Thoracic aorta (tissue), 2 donors: ENCODE measurements around the gene SLC7A6. TPM values are rescaled to one million over a fixed set of nuclear protein-coding genes. Genes with fewer than 3 reads are reported as not detected.

Experiments used
- ATAC-seq: fragments of 150-250 bp; one replicate; pipeline ENCODE4 v1.8.0; 2017; ENCODE audit warnings: low read depth; ENCODE audit not compliant: insufficient number of reproducible peaks, low FRiP score
- DNase-seq: peaks from one replicate; pipeline ENCODE4 v3.0.0-alpha.2; 2020; ENCODE audit warnings: low spot score
- H3K27ac ChIP-seq, 2 donors: fragments of 200-600 bp; sonication (generic); 1 replicate in 1 of 2; 2 replicates in 1 of 2; pipeline ENCODE4 v1.5.1; 2016; ENCODE audit warnings: mild to moderate bottlenecking in 2 of 2, moderate library complexity in 2 of 2
- H3K27me3 ChIP-seq: fragments of 200-600 bp; sonication (generic); replicated peaks from 2 replicates; pipeline ENCODE4 v1.6.0; 2016; ENCODE audit warnings: mild to moderate bottlenecking; ENCODE audit not compliant: insufficient read depth
- H3K36me3 ChIP-seq: fragments of 200-600 bp; sonication (generic); one replicate; pipeline ENCODE4 v1.5.1; 2016
- H3K4me1 ChIP-seq, 2 donors: fragments of 200-600 bp; sonication (generic); 1 replicate in 1 of 2; 2 replicates in 1 of 2; pipeline versions ENCODE4 v1.5.1 to v1.6.0; 2016; ENCODE audit warnings: low read depth in 2 of 2, mild to moderate bottlenecking in 1 of 2; ENCODE audit not compliant: control insufficient read depth in 1 of 2
- H3K4me3 ChIP-seq: fragments of 200-600 bp; sonication (generic); 2 replicates; pipeline ENCODE4 v1.5.1; 2016; ENCODE audit warnings: mild to moderate bottlenecking
- H3K9me3 ChIP-seq: fragments of 200-600 bp; sonication (generic); 2 replicates; pipeline ENCODE4 v1.5.1; 2016
- total RNA-seq, 2 donors: library from RNA; depleted of rRNA; stranded (reverse); fragments of >200 nt; gene quantifications; one replicate each; pipeline versions ENCODE4 v1.1.0 to v1.2.3, GENCODE V29; 2016
- TF ChIP-seq, protein P1 (sequence below): fragments of 200-600 bp; sonication (generic); IDR thresholded peaks from one replicate; pipeline ENCODE4 v1.5.1; 2019; ENCODE audit warnings: antibody characterized with exemption

Gene SLC7A6
- total RNA-seq, 2 donors from 2014 or later, result 92.1 to 125 TPM

- peaks cover 48% of the 10 kb centered on the region for H3K36me3 ChIP-seq
- no peak overlapping the region for H3K4me3 ChIP-seq
- TF ChIP-seq, protein P1, sequence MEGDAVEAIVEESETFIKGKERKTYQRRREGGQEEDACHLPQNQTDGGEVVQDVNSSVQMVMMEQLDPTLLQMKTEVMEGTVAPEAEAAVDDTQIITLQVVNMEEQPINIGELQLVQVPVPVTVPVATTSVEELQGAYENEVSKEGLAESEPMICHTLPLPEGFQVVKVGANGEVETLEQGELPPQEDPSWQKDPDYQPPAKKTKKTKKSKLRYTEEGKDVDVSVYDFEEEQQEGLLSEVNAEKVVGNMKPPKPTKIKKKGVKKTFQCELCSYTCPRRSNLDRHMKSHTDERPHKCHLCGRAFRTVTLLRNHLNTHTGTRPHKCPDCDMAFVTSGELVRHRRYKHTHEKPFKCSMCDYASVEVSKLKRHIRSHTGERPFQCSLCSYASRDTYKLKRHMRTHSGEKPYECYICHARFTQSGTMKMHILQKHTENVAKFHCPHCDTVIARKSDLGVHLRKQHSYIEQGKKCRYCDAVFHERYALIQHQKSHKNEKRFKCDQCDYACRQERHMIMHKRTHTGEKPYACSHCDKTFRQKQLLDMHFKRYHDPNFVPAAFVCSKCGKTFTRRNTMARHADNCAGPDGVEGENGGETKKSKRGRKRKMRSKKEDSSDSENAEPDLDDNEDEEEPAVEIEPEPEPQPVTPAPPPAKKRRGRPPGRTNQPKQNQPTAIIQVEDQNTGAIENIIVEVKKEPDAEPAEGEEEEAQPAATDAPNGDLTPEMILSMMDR, result no peak
- ATAC-seq (no peak), DNase-seq (no peak)
- peak overlapping the region; percentile 88 to 99 for H3K27ac ChIP-seq
- H3K4me1 ChIP-seq, result peaks cover 13 to 31% of the 10 kb centered on the region in 2 donors
- H3K9me3 ChIP-seq, result no peaks in the 10 kb centered on the region
- no peaks in the 10 kb centered on the region for H3K27me3 ChIP-seq
These were observed 6.9 kb upstream of the SLC7A6 start for GRCh38 chr16:68257251-68257905.

GRCh38 chr16:68257906-68258800 is 6.2 kb upstream of the SLC7A6 start:
- Histone ChIP-seq H3K36me3 (peaks cover 41% of the 10 kb centered on the region), H3K27me3 (no peaks in the 10 kb centered on the region), H3K4me3 (no peak overlapping the region), H3K4me1 (peaks cover 9 to 23% of the 10 kb centered on the region in 2 donors), H3K27ac (peak overlapping the region; percentile 88 to 99), H3K9me3 (no peaks in the 10 kb centered on the region)
- DNase-seq (no peak), ATAC-seq (peak; percentile 43)
- TF ChIP-seq, protein P1, result no peak

GRCh38 chr16:68259007-68259825 is 5.1 kb upstream of the SLC7A6 start:
- ATAC-seq (no peak), DNase-seq (no peak)
- TF ChIP-seq, protein P1, result no peak
- H3K36me3 ChIP-seq, result peaks cover 33% of the 10 kb centered on the region
- H3K27ac ChIP-seq, result peak overlapping the region; percentile 88 to 99
- H3K4me3 ChIP-seq, result no peak overlapping the region
- no peaks in the 10 kb centered on the region for H3K27me3 ChIP-seq
- peaks cover 12 to 29% of the 10 kb centered on the region in 2 donors for H3K4me1 ChIP-seq
- no peaks in the 10 kb centered on the region for H3K9me3 ChIP-seq

DNA sequence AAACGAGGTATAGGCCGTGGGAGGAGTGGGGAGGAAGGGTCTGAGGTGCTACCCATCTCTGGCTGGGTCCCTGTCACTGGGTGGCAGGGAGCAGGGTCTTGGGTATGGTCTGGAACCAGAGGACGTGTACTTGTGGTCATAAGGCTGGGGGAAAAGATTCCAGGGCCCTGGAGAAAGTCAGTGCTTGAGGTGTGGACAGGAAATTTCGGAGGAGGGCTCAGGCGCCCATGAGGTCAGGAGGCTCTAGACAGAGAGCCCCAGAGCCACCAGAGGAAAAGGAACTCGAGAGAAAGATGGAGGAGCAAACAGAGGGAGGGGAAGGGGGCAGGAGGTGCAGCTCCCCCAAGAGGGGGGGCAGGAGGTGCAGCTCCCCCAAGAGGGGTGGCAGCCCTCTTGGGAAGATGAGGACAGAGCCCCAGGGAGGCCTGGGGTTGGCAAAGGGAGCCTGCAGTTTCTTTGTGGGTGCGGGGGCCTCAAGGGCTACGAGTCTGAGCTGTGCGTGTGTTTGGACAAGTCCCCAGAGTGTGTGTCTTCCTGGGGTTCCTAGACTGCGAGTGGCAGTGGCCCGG is 683 bp upstream of the SLC7A6 start:
- peak overlapping the region; percentile 90 for H3K4me3 ChIP-seq
- peaks cover 14% of the 10 kb centered on the region for H3K36me3 ChIP-seq
- TF ChIP-seq, protein P1, result no peak
- no peak for ATAC-seq
- H3K27ac ChIP-seq, result peak overlapping the region; percentile 97 to 98
- no peaks in the 10 kb centered on the region for H3K27me3 ChIP-seq
- peaks cover 13 to 36% of the 10 kb centered on the region in 2 donors for H3K4me1 ChIP-seq
- DNase-seq, result no peak
- H3K9me3 ChIP-seq, result no peaks in the 10 kb centered on the region
